ENCODE results near the gene DNAAF5. TPM values are rescaled to one million over a fixed set of nuclear protein-coding genes. Genes with fewer than 3 reads are reported as not detected.

The DNAAF5 gene
- polyA plus RNA-seq, 2 donors, result 7.8 to 14.6 TPM

- no peaks in the 10 kb centered on the region for H3K27me3 ChIP-seq (ENCODE audit: control insufficient read depth in 1 of 2, insufficient read depth in 2 of 2, low read length in 2 of 2)
- H3K4me3 ChIP-seq (ENCODE audit: low read depth in 1 of 2, low read length in 2 of 2), result no peak overlapping the region
- no peaks in the 10 kb centered on the region for H3K9me3 ChIP-seq (ENCODE audit: control insufficient read depth in 2 of 2, insufficient read depth in 1 of 2, low read depth in 1 of 2, low read length in 1 of 2)
- H3K27ac ChIP-seq (ENCODE audit: low read depth in 2 of 2, low read length in 1 of 2), result no peak overlapping the region
- peaks cover 0 to 28% of the 10 kb centered on the region in 2 donors for H3K36me3 ChIP-seq (ENCODE audit: control insufficient read depth in 2 of 2, insufficient read depth in 2 of 2, low read length in 1 of 2)
- WGBS, 2 donors, result 96 to 98% methylated on average over 80 of the region's 80 CpGs
- no peaks in the 10 kb centered on the region for H3K4me1 ChIP-seq (ENCODE audit: control insufficient read depth in 2 of 2, insufficient read depth in 2 of 2, low read length in 1 of 2)
Measured at GRCh38 chr7:781936-782529, 55.5 kb downstream of the DNAAF5 start.

GRCh38 chr7:782718-783449 lies 56.4 kb downstream of the DNAAF5 start:
- H3K27ac ChIP-seq (ENCODE audit: low read depth in 2 of 2, low read length in 1 of 2), result no peak overlapping the region
- no peaks in the 10 kb centered on the region for H3K9me3 ChIP-seq (ENCODE audit: control insufficient read depth in 2 of 2, insufficient read depth in 1 of 2, low read depth in 1 of 2, low read length in 1 of 2)
- H3K4me1 ChIP-seq (ENCODE audit: control insufficient read depth in 2 of 2, insufficient read depth in 2 of 2, low read length in 1 of 2), result no peaks in the 10 kb centered on the region
- H3K36me3 ChIP-seq (ENCODE audit: control insufficient read depth in 2 of 2, insufficient read depth in 2 of 2, low read length in 1 of 2), result peaks cover 0 to 28% of the 10 kb centered on the region in 2 donors
- 94 to 95% methylated on average over 47 to 56 of the region's 56 CpGs for WGBS, 2 donors
- no peak overlapping the region for H3K4me3 ChIP-seq (ENCODE audit: low read depth in 1 of 2, low read length in 2 of 2)
- no peaks in the 10 kb centered on the region for H3K27me3 ChIP-seq (ENCODE audit: control insufficient read depth in 1 of 2, insufficient read depth in 2 of 2, low read length in 2 of 2)

DNA sequence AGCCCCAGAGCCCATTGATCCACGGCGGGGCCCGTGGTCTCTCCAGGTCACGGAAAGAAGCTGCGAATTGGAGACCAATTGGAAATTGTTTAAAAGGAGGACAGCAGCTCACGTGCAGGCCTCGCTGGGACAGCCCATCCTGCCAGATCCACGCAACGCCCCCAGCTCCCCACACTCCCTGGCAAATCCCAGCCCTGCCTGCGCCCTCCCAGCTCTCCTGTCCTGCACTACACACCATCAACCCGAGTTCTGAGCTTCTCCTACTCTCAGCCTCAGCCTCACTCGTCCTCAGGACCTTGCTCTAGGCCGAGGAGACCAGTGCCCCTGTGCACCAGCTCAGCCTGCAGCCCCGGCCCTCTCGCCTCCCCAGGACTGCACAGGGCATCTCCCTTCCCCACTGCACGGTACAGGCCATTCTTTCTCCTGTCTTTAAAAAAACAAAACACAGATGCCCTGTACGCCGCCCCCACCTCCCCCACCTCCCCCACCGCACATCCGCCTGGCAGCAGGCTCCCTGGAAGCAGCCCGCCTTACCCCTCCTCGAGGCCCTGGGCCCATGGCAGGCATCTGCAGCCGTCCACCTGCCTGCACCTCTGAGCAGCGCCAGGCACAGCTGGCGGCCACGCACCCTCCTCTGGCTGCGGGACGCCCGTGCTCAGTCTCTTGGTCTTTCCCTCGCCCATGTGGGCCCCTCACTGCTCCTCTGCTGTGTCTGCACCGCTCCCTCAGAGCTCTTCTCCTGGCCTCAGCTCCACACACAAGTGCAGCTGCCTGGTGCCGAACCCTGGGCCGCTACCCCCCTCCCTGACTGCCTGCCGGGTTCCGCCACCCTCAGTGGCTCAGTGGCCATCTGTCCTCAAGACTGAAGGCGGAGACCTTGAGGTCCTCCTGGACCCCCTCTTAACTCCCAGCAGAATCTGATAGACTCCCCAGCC lies 57.3 kb downstream of the DNAAF5 start:
- Histone ChIP-seq H3K9me3 (ENCODE audit: control insufficient read depth in 2 of 2, insufficient read depth in 1 of 2, low read depth in 1 of 2, low read length in 1 of 2) (no peaks in the 10 kb centered on the region), H3K4me3 (ENCODE audit: low read depth in 1 of 2, low read length in 2 of 2) (no peak overlapping the region), H3K4me1 (ENCODE audit: control insufficient read depth in 2 of 2, insufficient read depth in 2 of 2, low read length in 1 of 2) (no peaks in the 10 kb centered on the region), H3K27ac (ENCODE audit: low read depth in 2 of 2, low read length in 1 of 2) (no peak overlapping the region), H3K27me3 (ENCODE audit: control insufficient read depth in 1 of 2, insufficient read depth in 2 of 2, low read length in 2 of 2) (no peaks in the 10 kb centered on the region), H3K36me3 (ENCODE audit: control insufficient read depth in 2 of 2, insufficient read depth in 2 of 2, low read length in 1 of 2) (peaks cover 0 to 24% of the 10 kb centered on the region in 2 donors)
- 92 to 93% methylated on average over 34 to 36 of the region's 36 CpGs for WGBS, 2 donors

DNA sequence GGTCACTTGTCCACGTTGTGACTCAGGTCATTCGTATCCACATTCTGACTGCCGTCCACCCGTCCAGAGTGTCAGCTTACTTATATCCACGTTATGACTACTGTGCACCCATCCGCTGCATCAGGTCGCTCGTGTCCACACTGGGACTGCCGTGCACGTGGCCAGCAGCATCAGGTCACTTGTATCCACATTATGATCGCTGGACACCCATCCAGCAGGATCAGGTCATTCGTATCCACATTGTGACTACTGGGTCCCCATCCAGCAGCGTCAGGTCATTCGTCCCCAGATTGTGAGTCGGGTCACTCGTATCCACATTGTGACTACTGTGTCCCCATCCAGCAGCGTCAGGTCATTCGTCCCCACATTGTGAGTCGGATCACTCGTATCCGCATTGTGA lies 58.5 kb downstream of the DNAAF5 start:
- Histone ChIP-seq H3K9me3 (ENCODE audit: control insufficient read depth in 2 of 2, insufficient read depth in 1 of 2, low read depth in 1 of 2, low read length in 1 of 2) (no peaks in the 10 kb centered on the region), H3K36me3 (ENCODE audit: control insufficient read depth in 2 of 2, insufficient read depth in 2 of 2, low read length in 1 of 2) (peaks cover 0 to 24% of the 10 kb centered on the region in 2 donors), H3K27me3 (ENCODE audit: control insufficient read depth in 1 of 2, insufficient read depth in 2 of 2, low read length in 2 of 2) (no peaks in the 10 kb centered on the region), H3K4me3 (ENCODE audit: low read depth in 1 of 2, low read length in 2 of 2) (no peak overlapping the region), H3K27ac (ENCODE audit: low read depth in 2 of 2, low read length in 1 of 2) (no peak overlapping the region), H3K4me1 (ENCODE audit: control insufficient read depth in 2 of 2, insufficient read depth in 2 of 2, low read length in 1 of 2) (no peaks in the 10 kb centered on the region)
- whole genome bisulfite sequencing, 2 donors, result 95 to 96% methylated on average over 21 of the region's 21 CpGs

DNA sequence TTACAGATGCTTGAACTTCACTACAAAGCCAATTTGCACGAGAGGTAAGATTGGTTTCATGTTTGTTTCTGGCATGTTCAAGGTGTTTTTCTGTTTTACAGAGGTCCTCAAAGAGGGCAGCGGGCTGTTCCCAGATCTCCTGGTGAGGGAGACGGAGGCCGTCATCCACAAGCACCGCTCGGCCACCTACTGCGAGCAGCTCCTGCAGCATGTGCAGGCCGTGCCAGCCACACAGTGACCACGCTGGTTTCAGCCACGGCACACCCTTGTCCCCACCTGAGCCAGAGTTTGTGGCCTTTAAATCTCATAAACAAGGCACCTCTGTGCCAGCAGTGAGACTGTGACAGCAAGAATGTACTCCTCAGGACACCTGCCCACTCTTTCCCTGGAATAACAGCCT lies 58.9 kb downstream of the DNAAF5 start:
- 92 to 93% methylated on average over 10 of the region's 10 CpGs for WGBS, 2 donors
- Histone ChIP-seq H3K4me1 (ENCODE audit: control insufficient read depth in 2 of 2, insufficient read depth in 2 of 2, low read length in 1 of 2) (no peaks in the 10 kb centered on the region), H3K36me3 (ENCODE audit: control insufficient read depth in 2 of 2, insufficient read depth in 2 of 2, low read length in 1 of 2) (peaks cover 0 to 24% of the 10 kb centered on the region in 2 donors), H3K4me3 (ENCODE audit: low read depth in 1 of 2, low read length in 2 of 2) (no peak overlapping the region), H3K27ac (ENCODE audit: low read depth in 2 of 2, low read length in 1 of 2) (no peak overlapping the region), H3K27me3 (ENCODE audit: control insufficient read depth in 1 of 2, insufficient read depth in 2 of 2, low read length in 2 of 2) (no peaks in the 10 kb centered on the region), H3K9me3 (ENCODE audit: control insufficient read depth in 2 of 2, insufficient read depth in 1 of 2, low read depth in 1 of 2, low read length in 1 of 2) (no peaks in the 10 kb centered on the region)

DNA sequence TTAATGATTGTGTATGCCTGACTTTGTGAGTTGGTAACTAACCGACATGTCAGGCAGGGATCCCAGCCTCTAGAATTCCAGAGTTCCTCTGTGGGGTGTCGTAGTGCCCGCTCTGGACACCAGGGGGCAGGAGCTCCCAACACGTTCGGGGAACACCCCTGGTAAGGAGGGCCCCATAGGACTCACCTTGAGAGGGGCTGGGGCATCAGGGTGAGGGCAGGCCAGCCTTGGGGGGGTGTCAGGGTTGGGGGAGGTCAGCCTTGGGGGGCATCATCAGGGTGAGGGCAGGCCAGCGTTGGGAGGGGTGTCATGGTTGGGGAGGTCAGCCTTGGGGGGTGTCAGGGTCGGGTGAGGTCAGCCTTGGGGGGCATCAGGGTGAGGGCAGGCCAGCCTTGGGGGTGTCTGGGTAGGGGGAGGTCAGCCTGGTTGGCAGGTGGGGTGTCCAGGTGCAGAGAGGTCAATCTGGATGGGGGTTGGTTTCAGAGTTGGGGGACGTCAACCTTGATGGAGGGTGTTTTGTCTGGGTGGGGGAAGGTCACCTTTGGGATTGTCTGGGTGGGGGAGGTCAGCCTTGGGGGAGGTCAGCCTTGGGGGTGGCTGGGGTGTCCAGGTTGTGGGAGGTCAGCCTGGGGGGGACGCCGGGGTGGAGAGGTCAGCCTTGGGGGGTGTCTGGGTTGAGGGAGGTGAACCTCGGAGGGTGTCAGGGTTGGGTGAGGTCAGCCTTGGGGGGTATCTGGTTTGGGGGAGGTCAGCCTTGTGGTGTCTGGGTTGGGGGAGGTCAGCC lies 60.2 kb downstream of the DNAAF5 start:
- Histone ChIP-seq H3K27ac (ENCODE audit: low read depth in 2 of 2, low read length in 1 of 2) (peak overlapping the region in 1 of 2 donors; percentile 11), H3K9me3 (ENCODE audit: control insufficient read depth in 2 of 2, insufficient read depth in 1 of 2, low read depth in 1 of 2, low read length in 1 of 2) (no peaks in the 10 kb centered on the region), H3K36me3 (ENCODE audit: control insufficient read depth in 2 of 2, insufficient read depth in 2 of 2, low read length in 1 of 2) (peaks cover 0 to 24% of the 10 kb centered on the region in 2 donors), H3K4me1 (ENCODE audit: control insufficient read depth in 2 of 2, insufficient read depth in 2 of 2, low read length in 1 of 2) (no peaks in the 10 kb centered on the region), H3K27me3 (ENCODE audit: control insufficient read depth in 1 of 2, insufficient read depth in 2 of 2, low read length in 2 of 2) (no peaks in the 10 kb centered on the region), H3K4me3 (ENCODE audit: low read depth in 1 of 2, low read length in 2 of 2) (no peak overlapping the region)
- WGBS, 2 donors, result 56 to 62% methylated on average over 11 of the region's 11 CpGs

DNA sequence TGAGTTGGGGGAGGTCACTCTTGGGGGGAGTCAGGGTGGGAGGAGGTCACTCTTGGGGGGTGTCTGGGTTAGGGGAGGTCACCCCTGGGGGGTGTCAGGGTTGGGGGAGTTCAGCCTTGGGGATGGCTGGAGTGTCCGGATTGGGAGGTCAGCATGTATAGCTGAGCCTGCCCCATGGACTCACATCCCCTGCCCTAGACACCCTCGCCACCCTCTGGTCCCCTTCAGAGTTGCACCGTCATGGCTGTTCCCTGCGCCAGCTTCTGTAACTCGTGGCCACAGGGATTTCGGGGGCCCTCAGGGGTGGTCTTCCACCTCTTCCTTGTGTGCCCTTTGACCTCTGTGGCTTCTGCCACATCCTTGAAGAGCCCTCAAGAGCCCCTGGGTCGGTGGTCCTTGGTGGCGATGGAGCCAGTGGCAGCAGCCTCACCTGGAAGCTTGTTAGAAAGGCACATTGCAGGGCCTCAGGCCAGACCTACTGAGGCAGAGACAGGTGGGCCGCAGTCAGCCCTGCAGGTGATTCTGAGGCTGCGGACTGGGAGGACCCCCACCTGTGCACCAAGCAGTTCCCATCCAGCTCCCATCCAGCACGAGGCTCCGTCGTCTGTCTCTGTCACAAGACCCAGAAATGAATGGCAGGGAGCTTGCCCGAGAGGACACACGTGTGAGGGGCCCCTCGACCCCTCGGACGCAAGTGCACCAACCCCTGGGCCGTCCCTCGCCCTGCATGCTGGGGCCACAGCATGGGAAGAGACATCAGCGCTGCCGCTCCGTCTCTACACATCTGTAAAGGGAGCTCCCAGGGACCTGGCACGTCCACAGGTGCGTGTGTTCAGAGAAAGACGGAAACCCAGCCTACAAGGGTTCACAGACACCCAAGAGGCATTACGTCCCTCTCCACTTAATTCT lies 61.1 kb downstream of the DNAAF5 start:
- WGBS, 2 donors, result 94 to 96% methylated on average over 24 to 27 of the region's 27 CpGs
- H3K27me3 ChIP-seq (ENCODE audit: control insufficient read depth in 1 of 2, insufficient read depth in 2 of 2, low read length in 2 of 2), result no peaks in the 10 kb centered on the region
- H3K9me3 ChIP-seq (ENCODE audit: control insufficient read depth in 2 of 2, insufficient read depth in 1 of 2, low read depth in 1 of 2, low read length in 1 of 2), result no peaks in the 10 kb centered on the region
- peaks cover 0 to 15% of the 10 kb centered on the region in 2 donors for H3K36me3 ChIP-seq (ENCODE audit: control insufficient read depth in 2 of 2, insufficient read depth in 2 of 2, low read length in 1 of 2)
- no peak overlapping the region for H3K27ac ChIP-seq (ENCODE audit: low read depth in 2 of 2, low read length in 1 of 2)
- H3K4me1 ChIP-seq (ENCODE audit: control insufficient read depth in 2 of 2, insufficient read depth in 2 of 2, low read length in 1 of 2), result no peaks in the 10 kb centered on the region
- no peak overlapping the region for H3K4me3 ChIP-seq (ENCODE audit: low read depth in 1 of 2, low read length in 2 of 2)

GRCh38 chr7:791519-791918 lies 65.0 kb downstream of the DNAAF5 start:
- WGBS, 2 donors, result 71% methylated on average over 5 of the region's 5 CpGs
- Histone ChIP-seq H3K4me1 (ENCODE audit: control insufficient read depth in 2 of 2, insufficient read depth in 2 of 2, low read length in 1 of 2) (peaks cover 0 to 3% of the 10 kb centered on the region in 2 donors), H3K36me3 (ENCODE audit: control insufficient read depth in 2 of 2, insufficient read depth in 2 of 2, low read length in 1 of 2) (peaks cover 0 to 4% of the 10 kb centered on the region in 2 donors)

More at GRCh38 chr7:791519-791918, 65.0 kb downstream of the DNAAF5 start:
- H3K27me3 ChIP-seq (ENCODE audit: control insufficient read depth in 1 of 2, insufficient read depth in 2 of 2, low read length in 2 of 2), result no peaks in the 10 kb centered on the region
- H3K9me3 ChIP-seq (ENCODE audit: control insufficient read depth in 2 of 2, insufficient read depth in 1 of 2, low read depth in 1 of 2, low read length in 1 of 2), result no peaks in the 10 kb centered on the region
- no peak overlapping the region for H3K27ac ChIP-seq (ENCODE audit: low read depth in 2 of 2, low read length in 1 of 2)
- H3K4me3 ChIP-seq (ENCODE audit: low read depth in 1 of 2, low read length in 2 of 2), result no peak overlapping the region

Data from esophagus (tissue), 2 donors.